ENCODE results near the gene PIP4K2C.

DNA sequence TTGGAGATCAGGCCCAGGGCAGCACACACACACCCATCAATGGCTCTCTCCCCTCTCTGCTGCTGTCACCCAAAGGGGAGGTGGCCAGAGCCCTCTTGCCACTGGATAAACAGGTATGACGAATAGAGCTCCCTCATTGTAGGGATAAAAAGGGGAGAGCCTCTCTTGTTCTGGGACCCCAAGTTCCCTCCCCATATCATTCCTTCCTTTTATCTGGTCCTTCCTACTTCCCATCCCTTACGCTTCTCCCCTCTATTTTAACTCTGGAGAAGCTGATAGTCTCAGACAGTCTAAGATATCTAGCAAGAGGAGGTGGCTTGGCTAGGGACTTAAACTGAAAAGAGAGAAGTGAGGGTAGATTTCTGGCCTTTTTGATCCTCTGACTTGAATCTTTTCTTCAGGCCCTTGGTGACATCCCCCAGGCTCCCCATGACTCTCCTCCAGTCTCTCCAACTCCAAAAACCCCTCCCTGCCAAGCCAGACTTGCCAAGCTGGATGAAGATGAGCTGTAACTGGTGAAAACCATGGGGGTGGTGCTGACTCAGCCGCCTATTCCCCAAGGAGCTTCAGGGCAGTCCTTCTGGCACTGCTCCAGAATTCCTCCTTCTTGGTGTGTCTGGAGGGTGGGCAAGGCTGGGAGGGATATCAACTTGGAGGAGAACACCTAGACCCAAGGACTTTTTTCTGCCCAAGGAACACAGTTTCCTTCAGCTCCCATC is 25.6 kb downstream of the PIP4K2C start:
- TF ChIP-seq, protein P1, sequence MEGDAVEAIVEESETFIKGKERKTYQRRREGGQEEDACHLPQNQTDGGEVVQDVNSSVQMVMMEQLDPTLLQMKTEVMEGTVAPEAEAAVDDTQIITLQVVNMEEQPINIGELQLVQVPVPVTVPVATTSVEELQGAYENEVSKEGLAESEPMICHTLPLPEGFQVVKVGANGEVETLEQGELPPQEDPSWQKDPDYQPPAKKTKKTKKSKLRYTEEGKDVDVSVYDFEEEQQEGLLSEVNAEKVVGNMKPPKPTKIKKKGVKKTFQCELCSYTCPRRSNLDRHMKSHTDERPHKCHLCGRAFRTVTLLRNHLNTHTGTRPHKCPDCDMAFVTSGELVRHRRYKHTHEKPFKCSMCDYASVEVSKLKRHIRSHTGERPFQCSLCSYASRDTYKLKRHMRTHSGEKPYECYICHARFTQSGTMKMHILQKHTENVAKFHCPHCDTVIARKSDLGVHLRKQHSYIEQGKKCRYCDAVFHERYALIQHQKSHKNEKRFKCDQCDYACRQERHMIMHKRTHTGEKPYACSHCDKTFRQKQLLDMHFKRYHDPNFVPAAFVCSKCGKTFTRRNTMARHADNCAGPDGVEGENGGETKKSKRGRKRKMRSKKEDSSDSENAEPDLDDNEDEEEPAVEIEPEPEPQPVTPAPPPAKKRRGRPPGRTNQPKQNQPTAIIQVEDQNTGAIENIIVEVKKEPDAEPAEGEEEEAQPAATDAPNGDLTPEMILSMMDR (IDR thresholded peaks at IDR 0.05): no peak
- no peak for TF ChIP-seq POLR2AphosphoS5 (IDR thresholded peaks at IDR 0.05)
